H9 (cell line): ENCODE data around the gene OVOL2. TPM values are rescaled to one million over a fixed set of nuclear protein-coding genes. Genes with fewer than 3 reads are reported as not detected.
A peak's percentile ranks its signal among the peaks of the same experiment; 100 is the strongest.
"Not testable (repeated sequence)": the region's sequence is repeated elsewhere in the genome, so short reads cannot be mapped to it uniquely, and the experiment has no call there.

Source experiments
- DNase-seq: peaks from one replicate; pipeline ENCODE4 v3.0.0-alpha.2; 2017
- H2AFZ ChIP-seq: one replicate; pipeline ENCODE4 v1.6.1; 2013; ENCODE audit warnings: mild to moderate bottlenecking, low read length, control low read depth, moderate library complexity
- H2AK5ac ChIP-seq: 2 replicates; pipeline ENCODE4 v1.6.1; 2013; ENCODE audit warnings: low read length, control low read depth, mixed read lengths; ENCODE audit not compliant: insufficient read length
- H2BK120ac ChIP-seq: one replicate; pipeline ENCODE4 v1.6.1; 2013; ENCODE audit warnings: low read depth, mild to moderate bottlenecking, low read length, control low read depth, inconsistent platforms; ENCODE audit not compliant: poor library complexity, severe bottlenecking
- H2BK12ac ChIP-seq: 2 replicates; pipeline ENCODE4 v1.6.1; 2013; ENCODE audit warnings: low read length, control low read depth, mixed read lengths, low read depth; ENCODE audit not compliant: insufficient read length
- H2BK15ac ChIP-seq: 2 replicates; pipeline ENCODE4 v1.6.1; 2013; ENCODE audit warnings: low read depth, low read length, control low read depth
- H2BK20ac ChIP-seq: one replicate; pipeline ENCODE4 v1.6.1; 2013; ENCODE audit warnings: low read depth, mild to moderate bottlenecking, low read length, control low read depth, inconsistent platforms; ENCODE audit not compliant: poor library complexity, severe bottlenecking
- H2BK5ac ChIP-seq: 2 replicates; pipeline ENCODE4 v1.6.1; 2013; ENCODE audit warnings: low read length, control low read depth, mixed read lengths; ENCODE audit not compliant: insufficient read length
- H3K14ac ChIP-seq: 2 replicates; pipeline ENCODE4 v1.6.1; 2013; ENCODE audit warnings: low read length, control low read depth; ENCODE audit not compliant: insufficient read depth
- H3K18ac ChIP-seq: 2 replicates; pipeline ENCODE4 v1.6.1; 2013; ENCODE audit warnings: low read depth, mild to moderate bottlenecking, mixed read lengths, low read length, control low read depth; ENCODE audit not compliant: insufficient read length
- H3K23ac ChIP-seq: 2 replicates; pipeline ENCODE4 v1.6.1; 2013; ENCODE audit warnings: low read length, control low read depth, mixed read lengths, low read depth; ENCODE audit not compliant: insufficient read length
- H3K23me2 ChIP-seq: 2 replicates; pipeline ENCODE4 v1.6.1; 2013; ENCODE audit warnings: low read depth, mild to moderate bottlenecking, mixed read lengths, low read length, control low read depth; ENCODE audit not compliant: insufficient read length, poor library complexity, severe bottlenecking
- H3K27ac ChIP-seq: 2 replicates; pipeline ENCODE4 v1.5.1; 2013; ENCODE audit warnings: low read length, control low read depth, mixed read lengths, low read depth; ENCODE audit not compliant: insufficient read length
- H3K27me3 ChIP-seq: 2 replicates; pipeline ENCODE4 v1.6.1; 2013; ENCODE audit warnings: low read length, control low read depth, inconsistent platforms; ENCODE audit not compliant: insufficient read depth
- H3K4ac ChIP-seq: 2 replicates; pipeline ENCODE4 v1.6.1; 2013; ENCODE audit warnings: low read depth, mild to moderate bottlenecking, control low read depth, inconsistent platforms, low read length, moderate library complexity
- H3K4me1 ChIP-seq: 2 replicates; pipeline ENCODE4 v1.6.1; 2013; ENCODE audit warnings: low read length, control low read depth, inconsistent platforms; ENCODE audit not compliant: insufficient read depth
- H3K4me2 ChIP-seq: 2 replicates; pipeline ENCODE4 v1.6.1; 2013; ENCODE audit warnings: low read length, control low read depth, mixed read lengths; ENCODE audit not compliant: insufficient read length, insufficient read depth
- H3K56ac ChIP-seq: 2 replicates; pipeline ENCODE4 v1.6.1; 2013; ENCODE audit warnings: low read depth, mild to moderate bottlenecking, mixed read lengths, low read length, control low read depth; ENCODE audit not compliant: insufficient read length
- H3K79me1 ChIP-seq: 2 replicates; pipeline ENCODE4 v1.6.1; 2013; ENCODE audit warnings: low read depth, mild to moderate bottlenecking, moderate library complexity, low read length, control low read depth, inconsistent platforms; ENCODE audit not compliant: insufficient read depth, poor library complexity, severe bottlenecking
- H3K79me2 ChIP-seq: 2 replicates; pipeline ENCODE4 v1.6.1; 2013; ENCODE audit warnings: low read length, control low read depth, inconsistent platforms; ENCODE audit not compliant: insufficient read depth
- H3K9ac ChIP-seq: 2 replicates; pipeline ENCODE4 v1.6.1; 2013; ENCODE audit warnings: low read length, control low read depth, mixed read lengths; ENCODE audit not compliant: insufficient read length; ENCODE audit errors: extremely low read depth
- H3K9me3 ChIP-seq: one replicate; pipeline ENCODE4 v1.6.1; 2013; ENCODE audit warnings: low read depth, low read length, inconsistent platforms; ENCODE audit not compliant: control insufficient read depth
- H3T11ph ChIP-seq: one replicate; pipeline ENCODE4 v1.6.1; 2013; ENCODE audit warnings: mild to moderate bottlenecking, low read length, control low read depth, inconsistent platforms
- H4K20me1 ChIP-seq: one replicate; pipeline ENCODE4 v1.6.1; 2013; ENCODE audit not compliant: control insufficient read depth, insufficient read length, insufficient read depth
- H4K5ac ChIP-seq: 2 replicates; pipeline ENCODE4 v1.6.1; 2013; ENCODE audit warnings: low read depth, mild to moderate bottlenecking, mixed read lengths, low read length, control low read depth; ENCODE audit not compliant: insufficient read length
- H4K8ac ChIP-seq: replicated peaks from 2 replicates; pipeline ENCODE4 v1.6.1; 2013; ENCODE audit warnings: low read length, control low read depth, mixed read lengths, low read depth; ENCODE audit not compliant: insufficient read length
- H4K91ac ChIP-seq: 2 replicates; pipeline ENCODE4 v1.6.1; 2013; ENCODE audit warnings: low read depth, mild to moderate bottlenecking, moderate library complexity, mixed read lengths, low read length, control low read depth; ENCODE audit not compliant: insufficient read length
- H3K27ac Mint-ChIP-seq, 3 experiments: 2 replicates in 2 of 3; 3 replicates in 1 of 3; pipeline ENCODE4 v1.8.0; 2020 to 2021; ENCODE audit warnings: mixed read lengths in 3 of 3, mild to moderate bottlenecking in 1 of 3, moderate library complexity in 1 of 3
- H3K27me3 Mint-ChIP-seq: 2 replicates; pipeline ENCODE4 v1.8.0; 2021; ENCODE audit warnings: low read depth, mild to moderate bottlenecking, moderate library complexity, mixed read lengths
- H3K36me3 Mint-ChIP-seq, 3 experiments: 2 replicates in 2 of 3; 3 replicates in 1 of 3; pipeline ENCODE4 v1.8.0; 2020 to 2021; ENCODE audit warnings: low read depth in 3 of 3, mixed read lengths in 3 of 3; ENCODE audit not compliant: insufficient read depth in 1 of 3
- H3K4me1 Mint-ChIP-seq, 2 experiments: 2 replicates each; pipeline ENCODE4 v1.8.0; 2020; ENCODE audit warnings: mixed read lengths in 2 of 2
- H3K4me3 Mint-ChIP-seq, 2 experiments: 2 replicates in 1 of 2; 3 replicates in 1 of 2; pipeline ENCODE4 v1.8.0; 2020 to 2021; ENCODE audit warnings: mild to moderate bottlenecking in 2 of 2, mixed read lengths in 2 of 2, moderate library complexity in 1 of 2
- H3K9me3 Mint-ChIP-seq, 2 experiments: 2 replicates in 1 of 2; 3 replicates in 1 of 2; pipeline ENCODE4 v1.8.0; 2020; ENCODE audit warnings: mild to moderate bottlenecking in 2 of 2, mixed read lengths in 2 of 2, moderate library complexity in 1 of 2
- CTCF ChIP-seq: fragments of 200-600 bp; sonication (generic); conservative IDR thresholded peaks from 3 replicates; pipeline ENCODE4 v1.8.0; 2021; ENCODE audit warnings: antibody characterized with exemption, mild to moderate bottlenecking
- WGBS: extraction: QIAGEN DNeasy Blood & Tissue Kit; methylation state at CpG from one replicate; pipeline ENCODE4 v1.1.7; 2013; ENCODE audit warnings: missing lambda C conversion rate, low lambda C conversion rate, mixed read lengths; ENCODE audit not compliant: insufficient read length; ENCODE audit errors: extremely low coverage; 5-methylcytosine and 5-hydroxymethylcytosine counted together
- total RNA-seq: library from RNA; stranded (reverse); gene quantifications from 2 replicates; pipeline ENCODE4 v1.2.1, GENCODE V29; 2021

OVOL2 gene
- total RNA-seq, 1 experiment from 2014 or later = 5.8 TPM

- Mint-ChIP-seq H3K4me1 (peaks cover 8 to 13% of the 10 kb centered on the region in 2 experiments; a peak in 3 of 4 replicates), H3K27ac (no peak overlapping the region), H3K27me3 (peaks cover 6% of the 10 kb centered on the region), H3K36me3 (no peaks in the 10 kb centered on the region), H3K4me3 (no peak overlapping the region), H3K9me3 (no peaks in the 10 kb centered on the region)
- Histone ChIP-seq H3K27ac (no peak overlapping the region), H2BK12ac (no peak overlapping the region), H3T11ph (no peak overlapping the region), H3K23ac (no peak overlapping the region), H3K79me2 (no peaks in the 10 kb centered on the region), H2BK120ac (no peak overlapping the region), H2BK15ac (no peak overlapping the region), H3K9ac (no peak overlapping the region), H3K14ac (no peak overlapping the region), H2AK5ac (no peak overlapping the region), H2AFZ (no peak overlapping the region), H4K8ac (no peak overlapping the region), H3K23me2 (no peaks in the 10 kb centered on the region), H3K9me3 (no peaks in the 10 kb centered on the region), H3K4ac (no peak overlapping the region), H3K4me1 (no peaks in the 10 kb centered on the region), H3K4me2 (no peak overlapping the region), H3K27me3 (no peaks in the 10 kb centered on the region), H2BK20ac (no peak overlapping the region), H4K20me1 (no peaks in the 10 kb centered on the region), H4K91ac (no peak overlapping the region), H3K18ac (no peak overlapping the region), H4K5ac (no peak overlapping the region), H3K56ac (no peak overlapping the region), H3K79me1 (no peaks in the 10 kb centered on the region), H2BK5ac (no peak overlapping the region)
- TF ChIP-seq CTCF = 0 out of 3 replicates have a peak, but pooled peaks have one; percentile 13
- no peak for DNase-seq
- no CpG with 5 or more reads among the region's 3 CpGs for WGBS
Observed at GRCh38 chr20:18090044-18090443, 32.3 kb upstream of the OVOL2 start.

- H4K8ac ChIP-seq, H3K23ac ChIP-seq, H3K27ac Mint-ChIP-seq, DNase-seq, H3K18ac ChIP-seq, H3K4me2 ChIP-seq, H3K79me2 ChIP-seq, H3K23me2 ChIP-seq, H3K56ac ChIP-seq, H3K9me3 ChIP-seq, H2BK15ac ChIP-seq, H4K91ac ChIP-seq, H3K79me1 ChIP-seq, H2AFZ ChIP-seq, H3K36me3 Mint-ChIP-seq, H2BK5ac ChIP-seq, H2BK12ac ChIP-seq, H3K27ac ChIP-seq, H3K4me1 ChIP-seq, H3K4ac ChIP-seq, H3K9ac ChIP-seq, H4K5ac ChIP-seq, H3T11ph ChIP-seq, H3K14ac ChIP-seq, H3K27me3 ChIP-seq, H2BK20ac ChIP-seq, H3K4me3 Mint-ChIP-seq, H2AK5ac ChIP-seq, H4K20me1 ChIP-seq, H3K9me3 Mint-ChIP-seq, H2BK120ac ChIP-seq, H3K27me3 Mint-ChIP-seq: not testable (repeated sequence)
- no CpG with 5 or more reads among the region's 11 CpGs for WGBS
- H3K4me1 Mint-ChIP-seq = peaks cover 5 to 13% of the 10 kb centered on the region in 2 experiments; a peak in 3 of 4 replicates
Observed at GRCh38 chr20:18088841-18089240, 31.1 kb upstream of the OVOL2 start.
